ENCODE data around the gene ALPK3. TPM values are rescaled to one million over a fixed set of nuclear protein-coding genes. Genes with fewer than 3 reads are reported as not detected.

The ALPK3 gene
- polyA plus RNA-seq, 1 experiment, result 0.06 TPM

DNA sequence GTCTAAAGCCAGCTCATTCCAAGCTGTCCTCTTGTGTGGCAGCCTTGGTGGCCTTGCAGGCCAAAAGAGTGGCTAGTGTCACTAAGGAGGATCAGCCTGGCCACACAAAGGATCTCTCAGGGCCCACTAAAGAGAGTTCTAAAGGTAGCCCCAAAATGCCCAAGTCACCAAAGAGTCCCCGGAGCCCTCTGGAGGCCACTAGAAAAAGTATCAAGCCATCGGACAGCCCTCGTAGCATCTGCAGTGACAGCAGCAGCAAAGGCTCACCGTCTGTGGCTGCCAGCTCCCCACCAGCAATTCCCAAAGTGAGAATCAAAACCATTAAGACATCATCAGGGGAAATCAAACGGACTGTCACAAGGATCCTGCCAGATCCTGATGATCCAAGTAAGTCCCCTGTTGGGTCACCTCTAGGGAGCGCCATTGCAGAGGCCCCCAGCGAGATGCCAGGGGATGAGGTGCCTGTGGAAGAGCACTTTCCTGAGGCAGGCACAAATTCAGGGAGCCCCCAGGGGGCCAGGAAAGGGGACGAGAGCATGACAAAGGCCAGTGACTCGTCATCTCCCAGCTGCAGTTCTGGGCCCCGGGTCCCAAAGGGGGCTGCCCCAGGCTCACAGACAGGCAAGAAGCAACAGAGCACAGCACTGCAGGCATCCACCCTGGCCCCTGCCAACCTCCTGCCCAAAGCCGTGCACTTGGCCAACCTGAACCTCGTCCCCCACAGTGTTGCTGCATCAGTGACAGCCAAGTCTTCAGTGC, 33.5 kb upstream of the ALPK3 start:
- no peak overlapping the region for H3K4me3 ChIP-seq (ENCODE audit: low read depth, low read length)
- CTCF ChIA-PET, result interaction anchor here (2.1 kb wide), 1 partner anchor 17 kb away, joined by 5 read pairs; no protein-coding TSS in a partner anchor
- DNase-seq (ENCODE audit: low read depth), result no peak

DNA sequence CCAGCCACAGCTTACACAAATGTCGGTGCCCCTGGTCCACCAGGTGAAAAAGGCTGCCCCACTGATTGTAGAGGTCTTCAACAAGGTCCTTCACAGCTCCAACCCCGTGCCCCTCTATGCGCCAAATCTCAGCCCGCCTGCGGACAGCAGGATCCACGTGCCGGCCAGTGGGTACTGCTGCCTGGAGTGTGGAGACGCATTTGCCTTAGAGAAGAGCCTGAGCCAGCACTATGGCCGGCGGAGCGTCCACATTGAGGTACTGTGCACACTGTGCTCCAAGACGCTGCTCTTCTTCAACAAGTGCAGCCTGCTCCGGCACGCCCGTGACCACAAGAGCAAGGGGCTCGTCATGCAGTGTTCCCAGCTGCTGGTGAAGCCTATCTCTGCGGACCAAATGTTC, 32.9 kb upstream of the ALPK3 start:
- TF ChIP-seq, protein P1, sequence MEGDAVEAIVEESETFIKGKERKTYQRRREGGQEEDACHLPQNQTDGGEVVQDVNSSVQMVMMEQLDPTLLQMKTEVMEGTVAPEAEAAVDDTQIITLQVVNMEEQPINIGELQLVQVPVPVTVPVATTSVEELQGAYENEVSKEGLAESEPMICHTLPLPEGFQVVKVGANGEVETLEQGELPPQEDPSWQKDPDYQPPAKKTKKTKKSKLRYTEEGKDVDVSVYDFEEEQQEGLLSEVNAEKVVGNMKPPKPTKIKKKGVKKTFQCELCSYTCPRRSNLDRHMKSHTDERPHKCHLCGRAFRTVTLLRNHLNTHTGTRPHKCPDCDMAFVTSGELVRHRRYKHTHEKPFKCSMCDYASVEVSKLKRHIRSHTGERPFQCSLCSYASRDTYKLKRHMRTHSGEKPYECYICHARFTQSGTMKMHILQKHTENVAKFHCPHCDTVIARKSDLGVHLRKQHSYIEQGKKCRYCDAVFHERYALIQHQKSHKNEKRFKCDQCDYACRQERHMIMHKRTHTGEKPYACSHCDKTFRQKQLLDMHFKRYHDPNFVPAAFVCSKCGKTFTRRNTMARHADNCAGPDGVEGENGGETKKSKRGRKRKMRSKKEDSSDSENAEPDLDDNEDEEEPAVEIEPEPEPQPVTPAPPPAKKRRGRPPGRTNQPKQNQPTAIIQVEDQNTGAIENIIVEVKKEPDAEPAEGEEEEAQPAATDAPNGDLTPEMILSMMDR (IDR thresholded peaks at IDR 0.05; ENCODE audit: insufficient read depth, low read depth, low read length), result no peak
- ChIA-PET CTCF (interaction anchor here (2.1 kb wide), 1 partner anchor 18 kb away, joined by 5 read pairs; no protein-coding TSS in a partner anchor), POLR2A (no interaction called here)
- H3K27me3 ChIP-seq (ENCODE audit: control insufficient read depth, insufficient read depth, low read length), result no peaks in the 10 kb centered on the region
- no peak overlapping the region for H3K4me3 ChIP-seq (ENCODE audit: low read depth, low read length)
- DNase-seq (ENCODE audit: low read depth), result no peak
- peaks cover 32% of the 10 kb centered on the region for H3K36me3 ChIP-seq (ENCODE audit: control insufficient read depth, insufficient read depth, low read length)

More for the DNA sequence above, 33.5 kb upstream of the ALPK3 start:
- TF ChIP-seq, protein P1 (IDR thresholded peaks at IDR 0.05; ENCODE audit: insufficient read depth, low read depth, low read length), result no peak
- peaks cover 32% of the 10 kb centered on the region for H3K36me3 ChIP-seq (ENCODE audit: control insufficient read depth, insufficient read depth, low read length)
- POLR2A ChIA-PET, result no interaction called here
- H3K27me3 ChIP-seq (ENCODE audit: control insufficient read depth, insufficient read depth, low read length), result no peaks in the 10 kb centered on the region

DNA sequence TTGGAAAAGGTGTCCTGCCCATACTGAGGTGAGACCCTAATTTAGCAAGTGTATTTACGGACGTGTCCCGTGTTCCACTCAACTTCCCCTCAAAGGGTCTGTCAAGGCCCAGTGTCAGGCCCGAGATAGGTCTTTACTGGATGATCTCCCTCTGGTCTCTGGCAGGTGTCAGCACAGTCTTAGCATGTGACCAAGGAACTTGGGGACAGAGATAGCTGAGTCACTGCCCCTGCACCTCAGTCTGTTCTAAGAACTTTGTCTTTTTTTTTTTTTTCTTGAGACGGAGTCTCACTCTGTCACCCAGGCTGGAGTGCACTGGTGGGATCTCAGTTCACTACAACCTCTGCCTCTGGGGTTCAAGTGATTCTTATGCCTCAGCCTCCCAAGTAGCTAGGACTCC, 32.1 kb upstream of the ALPK3 start:
- Histone ChIP-seq H3K36me3 (ENCODE audit: control insufficient read depth, insufficient read depth, low read length) (peaks cover 34% of the 10 kb centered on the region), H3K27me3 (ENCODE audit: control insufficient read depth, insufficient read depth, low read length) (no peaks in the 10 kb centered on the region), H3K4me3 (ENCODE audit: low read depth, low read length) (no peak overlapping the region)
- TF ChIP-seq, protein P1 (IDR thresholded peaks at IDR 0.05; ENCODE audit: insufficient read depth, low read depth, low read length), result no peak
- CTCF ChIA-PET, result interaction anchor here (1.4 to 2.1 kb wide), 2 partner anchors 11 to 18 kb away, joined by 5 read pairs; no protein-coding TSS in a partner anchor
- no peak for DNase-seq (ENCODE audit: low read depth)
- POLR2A ChIA-PET, result no interaction called here

DNA sequence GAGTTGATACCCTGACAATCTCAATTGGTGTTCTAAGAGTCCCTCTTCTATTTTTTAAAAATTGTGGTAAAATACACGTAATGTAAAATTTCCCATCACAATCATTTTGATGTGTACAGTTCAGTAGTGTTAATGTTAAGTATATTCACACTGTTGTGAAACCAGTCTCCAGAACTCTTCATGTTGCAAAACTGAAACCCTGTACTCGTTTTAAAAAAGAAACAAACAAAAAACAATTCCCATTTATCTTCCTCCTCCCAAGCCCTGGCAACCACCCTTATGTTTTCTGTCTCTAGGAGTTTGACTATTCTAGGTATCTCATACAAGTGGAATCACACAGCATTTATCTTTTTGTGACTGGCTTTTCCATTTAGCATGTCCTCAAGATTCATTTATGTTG, 28.7 kb upstream of the ALPK3 start:
- Histone ChIP-seq H3K36me3 (ENCODE audit: control insufficient read depth, insufficient read depth, low read length) (peaks cover 26% of the 10 kb centered on the region), H3K27me3 (ENCODE audit: control insufficient read depth, insufficient read depth, low read length) (no peaks in the 10 kb centered on the region), H3K4me3 (ENCODE audit: low read depth, low read length) (no peak overlapping the region)
- no peak for DNase-seq (ENCODE audit: low read depth)
- CTCF ChIA-PET, result interaction anchor here (1.4 kb wide), 1 partner anchor 20 kb away, joined by 3 read pairs; no protein-coding TSS in a partner anchor
- POLR2A ChIA-PET, result no interaction called here
- TF ChIP-seq, protein P1 (IDR thresholded peaks at IDR 0.05; ENCODE audit: insufficient read depth, low read depth, low read length), result no peak

DNA sequence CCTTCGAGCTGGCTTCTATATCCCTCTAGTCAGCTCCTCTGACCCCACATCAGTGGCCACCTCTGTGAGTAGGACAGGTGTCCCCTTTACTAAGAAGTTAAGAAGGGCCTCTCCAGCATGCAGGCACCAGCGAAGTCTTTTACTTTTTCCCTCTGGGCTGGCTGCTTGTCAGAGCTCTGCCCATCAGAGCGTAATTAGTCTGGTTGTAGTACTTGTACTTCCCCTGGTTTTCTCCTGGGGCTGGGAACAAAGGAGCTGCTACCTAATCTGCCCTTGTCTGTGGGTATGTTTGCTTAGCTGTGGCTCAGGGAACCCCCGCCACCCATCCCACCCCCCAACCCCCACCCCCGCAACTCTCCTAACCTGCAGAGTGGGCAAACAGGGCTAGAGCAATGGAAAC, 27.4 kb upstream of the ALPK3 start:
- DNase-seq (ENCODE audit: low read depth), result no peak
- TF ChIP-seq, protein P1 (IDR thresholded peaks at IDR 0.05; ENCODE audit: insufficient read depth, low read depth, low read length), result no peak
- ChIA-PET CTCF (no interaction called here), POLR2A (no interaction called here)
- Histone ChIP-seq H3K36me3 (ENCODE audit: control insufficient read depth, insufficient read depth, low read length) (peaks cover 13% of the 10 kb centered on the region), H3K4me3 (ENCODE audit: low read depth, low read length) (no peak overlapping the region), H3K27me3 (ENCODE audit: control insufficient read depth, insufficient read depth, low read length) (no peaks in the 10 kb centered on the region)
